NCI-H1930 (cell line): ENCODE results near the gene TXNRD1.
"Not testable (repeated sequence)": the region's sequence is repeated elsewhere in the genome, so short reads cannot be mapped to it uniquely, and the experiment has no call there.

ENCODE experiments used
- DNase-seq, 2 experiments: peaks; one replicate each; lab custom pipeline; 2025; lab: John Stamatoyannopoulos, UW

Gene TXNRD1

GRCh38 chr12:104237930-104238329 lies 22.4 kb downstream of the TXNRD1 start:
- no peak for DNase-seq

- DNase-seq = no peak
Measured at GRCh38 chr12:104242546-104243206, 27.1 kb downstream of the TXNRD1 start.

DNA sequence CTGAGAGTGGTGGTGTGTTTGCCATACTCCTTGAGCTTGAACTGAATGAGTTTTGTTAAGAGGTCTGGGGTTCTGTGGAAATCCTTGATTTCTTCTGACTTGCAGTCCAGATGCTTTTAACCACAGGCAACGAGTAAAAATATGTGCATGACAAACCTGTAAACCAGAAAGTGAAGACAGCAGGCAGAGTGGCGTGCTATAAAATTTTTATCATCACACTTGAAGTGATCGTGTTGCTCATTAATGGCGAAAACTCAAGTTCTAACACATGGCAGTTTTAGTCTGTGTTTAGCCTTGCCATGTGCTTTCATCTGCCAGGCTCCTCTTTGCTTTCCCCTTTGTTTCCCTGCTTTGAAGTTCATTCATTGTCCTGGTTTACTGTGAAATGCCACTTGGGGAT lies 28.0 kb downstream of the TXNRD1 start:
- DNase-seq = no peak

DNA sequence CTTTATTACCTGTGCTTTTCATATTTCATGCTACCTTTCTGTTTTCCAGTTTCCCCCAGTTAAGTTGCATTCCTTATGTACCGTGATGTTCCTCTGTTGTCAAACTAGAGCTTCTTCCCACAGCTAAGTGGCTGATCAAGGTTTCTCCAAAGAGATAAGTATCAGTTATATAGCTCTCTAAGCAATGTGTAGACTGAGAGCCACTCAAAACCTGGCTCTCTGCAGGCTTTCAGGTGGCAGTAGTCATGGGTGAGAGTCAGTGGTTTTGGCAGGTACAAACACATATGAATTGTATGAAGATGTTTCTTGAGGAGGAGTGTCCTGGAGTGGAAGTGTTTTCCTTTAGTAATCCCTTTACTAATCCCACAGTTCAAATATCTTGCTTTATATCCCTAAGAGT lies 28.4 kb downstream of the TXNRD1 start:
- no peak for DNase-seq

GRCh38 chr12:104247698-104248097 lies 32.1 kb downstream of the TXNRD1 start:
- DNase-seq = no peak

- DNase-seq = no peak
Measured at GRCh38 chr12:104248444-104248843, 32.9 kb downstream of the TXNRD1 start.

GRCh38 chr12:104249017-104249416 lies 33.4 kb downstream of the TXNRD1 start:
- DNase-seq = no peak

DNA sequence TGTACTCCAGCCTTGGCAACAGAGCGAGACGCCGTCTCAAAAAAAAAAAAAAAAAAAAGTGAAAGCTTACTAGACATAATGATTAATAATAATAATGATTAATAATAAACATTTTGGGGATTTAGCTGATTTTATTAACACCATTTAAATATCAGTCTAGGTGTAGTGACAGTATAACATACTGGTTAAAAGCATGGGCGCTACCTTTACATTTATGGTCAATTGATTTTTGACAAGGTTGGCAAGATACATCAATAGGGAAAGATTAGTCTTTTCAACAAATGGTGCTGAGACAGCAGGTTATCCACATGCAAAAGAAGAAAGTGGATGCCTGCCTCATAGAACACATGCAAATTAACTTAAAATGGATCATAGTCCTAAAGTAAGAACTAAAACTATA lies 34.3 kb downstream of the TXNRD1 start:
- DNase-seq = no peak

DNA sequence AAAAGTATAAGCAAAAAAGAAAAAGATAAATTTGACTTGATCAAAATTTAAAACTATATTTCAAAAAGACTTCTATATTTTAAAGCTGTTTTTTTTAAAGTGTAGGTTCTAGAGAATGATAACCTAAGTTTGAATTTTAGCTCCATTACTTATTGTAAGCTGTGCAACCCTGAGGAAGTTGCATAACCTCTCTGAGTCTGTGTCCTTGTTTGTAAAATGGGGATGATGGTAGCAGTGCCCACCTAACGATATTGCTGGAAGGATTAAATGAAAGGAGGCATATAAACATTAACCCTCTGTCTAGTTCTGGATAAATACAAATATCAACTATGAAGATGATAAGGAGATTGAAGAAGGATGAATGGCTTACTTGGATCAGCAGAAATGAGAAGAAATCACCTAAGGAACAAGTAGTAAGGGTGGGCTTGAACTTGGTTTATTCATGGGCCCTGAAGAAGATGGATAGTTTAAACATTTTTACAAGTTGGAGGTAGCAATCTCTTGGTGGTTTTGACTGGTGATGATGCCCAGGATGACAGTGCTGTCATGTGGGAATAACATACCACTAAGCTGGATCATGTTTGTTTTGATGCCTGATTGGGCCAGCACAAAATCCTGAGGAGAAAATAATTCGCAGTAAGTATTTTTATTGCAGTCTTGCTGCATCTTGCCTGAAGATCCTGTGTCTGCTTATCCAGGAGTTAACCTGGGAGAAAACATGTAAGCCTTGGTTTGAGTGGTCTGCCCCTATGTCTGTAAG lies 35.0 kb downstream of the TXNRD1 start:
- DNase-seq = no peak

DNA sequence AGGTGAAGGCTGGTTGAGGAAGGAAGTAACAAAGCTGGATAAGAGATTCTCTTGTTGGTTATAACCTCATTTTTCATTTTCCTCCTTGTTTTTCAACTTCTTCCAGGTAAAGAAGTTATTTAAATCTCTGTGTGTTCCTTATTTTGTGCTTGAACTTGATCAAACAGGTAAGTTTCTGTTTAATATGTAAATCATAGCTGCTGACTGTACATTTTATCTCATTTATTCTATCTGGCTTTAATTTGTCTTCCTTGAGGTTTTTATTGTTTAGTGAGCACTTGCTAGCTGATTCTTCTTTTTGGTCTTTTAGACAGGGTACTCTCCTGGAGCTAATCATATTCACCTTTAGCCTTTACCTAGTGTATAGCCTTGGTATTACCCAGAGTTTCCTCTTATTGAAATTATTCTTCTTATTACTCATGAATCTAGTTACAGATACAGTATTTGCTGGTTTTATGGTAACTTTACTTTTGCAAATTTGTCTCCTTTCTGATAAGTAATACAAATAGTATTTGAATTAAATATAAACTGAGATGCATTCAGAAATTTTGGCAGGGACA lies 42.4 kb downstream of the TXNRD1 start:
- no peak for DNase-seq

- DNase-seq = no peak
Measured at GRCh38 chr12:104258476-104259067, 43.0 kb downstream of the TXNRD1 start.

GRCh38 chr12:104263026-104263425 lies 47.4 kb downstream of the TXNRD1 start:
- DNase-seq = no peak

DNA sequence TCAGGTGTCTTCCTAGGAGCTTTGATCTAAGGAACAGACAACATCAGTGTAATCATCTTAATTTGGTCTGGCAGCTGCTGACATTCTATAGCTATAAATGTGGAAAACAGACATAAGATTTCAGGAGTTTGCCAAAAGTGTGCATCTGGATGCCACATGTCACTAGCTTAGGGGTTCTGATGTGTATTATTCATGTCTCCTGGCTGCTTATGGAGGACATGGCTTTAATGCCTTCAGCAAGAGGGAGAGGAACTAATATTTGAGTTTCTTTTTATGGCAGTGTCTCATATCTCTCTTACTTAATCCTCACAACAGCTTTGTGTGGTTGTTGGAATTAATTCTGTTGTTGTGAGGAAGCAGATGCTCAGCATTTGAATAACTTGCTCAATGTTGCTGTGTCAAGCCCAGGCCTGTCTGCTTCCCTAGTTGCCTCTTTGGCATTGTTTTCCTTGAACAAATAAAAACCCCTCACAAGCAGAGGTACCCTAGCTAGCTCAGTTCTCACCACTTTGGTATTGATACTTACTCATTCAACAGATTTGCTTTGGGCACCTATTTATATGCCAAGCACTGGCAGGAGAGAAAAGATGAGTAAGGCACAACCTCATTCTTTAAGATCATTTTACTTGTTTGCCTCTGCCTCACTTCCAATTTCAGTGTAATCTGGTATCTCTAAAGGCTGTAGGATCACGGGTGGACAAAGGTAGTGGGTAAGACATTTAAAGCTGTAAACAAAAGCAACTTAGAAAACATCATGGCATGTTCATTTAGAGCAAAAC lies 48.2 kb downstream of the TXNRD1 start:
- DNase-seq = peak in 1 of 2 experiments; percentile 33

DNA sequence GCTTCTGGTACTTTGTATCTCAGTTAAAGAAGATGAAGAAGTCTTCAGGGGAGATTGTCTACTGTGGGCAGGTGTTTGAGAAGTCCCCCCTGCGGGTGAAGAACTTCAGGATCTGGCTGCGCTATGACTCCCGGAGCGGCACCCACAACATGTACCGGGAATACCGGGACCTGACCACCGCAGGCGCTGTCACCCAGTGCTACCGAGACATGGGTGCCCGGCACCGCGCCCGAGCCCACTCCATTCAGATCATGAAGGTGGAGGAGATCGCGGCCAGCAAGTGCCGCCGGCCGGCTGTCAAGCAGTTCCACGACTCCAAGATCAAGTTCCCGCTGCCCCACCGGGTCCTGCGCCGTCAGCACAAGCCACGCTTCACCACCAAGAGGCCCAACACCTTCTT lies 49.9 kb downstream of the TXNRD1 start:
- DNase-seq = not testable (repeated sequence)

GRCh38 chr12:104272938-104273337 lies 57.4 kb downstream of the TXNRD1 start:
- DNase-seq = no peak

- DNase-seq = no peak
Measured at GRCh38 chr12:104273503-104273902, 57.9 kb downstream of the TXNRD1 start.

- DNase-seq = no peak
Measured at GRCh38 chr12:104274811-104275210, 59.2 kb downstream of the TXNRD1 start.

DNA sequence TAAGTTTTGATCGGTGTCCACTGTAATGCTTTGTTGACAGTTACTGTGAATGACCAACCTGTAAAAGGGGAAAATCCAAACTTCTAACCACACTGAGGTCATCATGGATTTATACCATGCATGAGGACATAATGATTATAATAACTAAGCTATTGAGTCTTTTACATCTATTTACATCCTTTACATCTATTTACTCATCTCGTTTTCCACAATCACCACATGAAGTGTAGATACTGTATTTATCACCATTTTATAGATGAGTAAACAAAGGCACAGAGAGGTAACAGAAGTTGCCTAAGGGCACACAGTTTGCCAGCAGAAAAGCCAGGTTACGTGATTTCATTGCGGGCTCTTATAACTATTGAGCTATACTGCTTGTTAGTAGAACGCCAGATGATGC lies 60.1 kb downstream of the TXNRD1 start:
- no peak for DNase-seq

DNA sequence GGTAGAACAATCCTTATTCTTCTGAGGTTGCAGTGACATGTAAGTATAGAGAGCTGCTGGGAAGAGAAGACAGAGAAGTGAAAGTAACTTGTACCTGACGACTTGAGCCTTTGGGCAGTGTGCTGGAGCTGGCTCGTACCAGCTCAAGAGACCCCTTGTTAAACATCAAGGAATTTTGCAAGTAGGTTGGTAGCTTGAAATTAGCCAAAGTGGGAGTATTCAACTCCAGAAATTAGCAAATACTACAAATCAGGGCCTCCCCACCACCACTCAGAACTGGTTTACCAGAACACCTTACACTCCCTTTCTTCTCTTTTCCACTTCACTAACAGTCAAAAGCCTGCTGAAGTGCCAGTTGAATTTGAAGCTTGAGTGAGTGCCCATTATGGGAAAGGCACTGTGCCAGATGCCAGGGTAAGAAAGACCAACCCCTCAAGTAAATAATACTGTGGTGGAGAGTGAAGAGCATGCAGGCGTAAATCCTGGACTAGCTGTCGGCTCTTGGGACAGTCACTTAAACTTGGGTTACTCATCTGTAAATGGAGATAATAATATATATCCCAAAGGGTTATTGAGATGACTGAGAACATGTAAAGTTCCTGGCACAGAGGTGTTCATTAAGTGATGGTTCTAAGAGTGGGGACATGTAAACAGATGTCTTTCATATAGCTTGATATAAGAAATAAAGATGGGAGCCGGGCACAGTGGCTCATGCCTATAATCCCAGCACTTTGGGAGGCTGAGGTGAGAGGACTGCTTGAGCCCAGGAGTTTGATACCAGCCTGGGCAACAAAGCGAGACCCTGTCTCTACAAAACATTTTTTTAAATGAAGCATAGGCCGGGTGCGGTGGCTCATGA lies 60.9 kb downstream of the TXNRD1 start:
- no peak for DNase-seq

- DNase-seq = no peak
Measured at GRCh38 chr12:104279164-104279563, 63.6 kb downstream of the TXNRD1 start.

DNA sequence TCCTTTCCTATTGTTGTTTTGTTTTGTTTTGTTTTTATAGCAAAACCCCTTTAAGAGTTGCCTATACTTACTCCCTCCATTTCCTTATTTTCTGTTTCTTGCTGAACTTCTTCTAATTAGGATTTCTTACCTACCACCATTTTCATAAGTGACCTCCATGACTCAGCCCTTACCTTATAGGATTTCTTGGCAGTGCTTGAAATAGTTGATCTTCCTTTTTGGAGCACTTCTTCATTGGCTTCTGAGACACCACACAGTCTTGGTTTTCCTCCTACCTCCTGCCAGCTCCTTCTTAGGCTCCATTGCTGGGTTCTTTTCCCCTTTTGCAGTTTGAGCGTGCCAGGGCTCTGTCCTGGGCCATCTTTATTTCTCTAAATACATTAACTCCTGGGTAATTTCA lies 64.5 kb downstream of the TXNRD1 start:
- DNase-seq = no peak
